NCI-H510A (cell line): ENCODE measurements around the gene SHOC2.

Experiments
- DNase-seq: peaks from one replicate; lab custom pipeline; 2025; lab: John Stamatoyannopoulos, UW

The SHOC2 gene

GRCh38 chr10:110946496-110946895 is 27.1 kb downstream of the SHOC2 start:
- DNase-seq: no peak

DNA sequence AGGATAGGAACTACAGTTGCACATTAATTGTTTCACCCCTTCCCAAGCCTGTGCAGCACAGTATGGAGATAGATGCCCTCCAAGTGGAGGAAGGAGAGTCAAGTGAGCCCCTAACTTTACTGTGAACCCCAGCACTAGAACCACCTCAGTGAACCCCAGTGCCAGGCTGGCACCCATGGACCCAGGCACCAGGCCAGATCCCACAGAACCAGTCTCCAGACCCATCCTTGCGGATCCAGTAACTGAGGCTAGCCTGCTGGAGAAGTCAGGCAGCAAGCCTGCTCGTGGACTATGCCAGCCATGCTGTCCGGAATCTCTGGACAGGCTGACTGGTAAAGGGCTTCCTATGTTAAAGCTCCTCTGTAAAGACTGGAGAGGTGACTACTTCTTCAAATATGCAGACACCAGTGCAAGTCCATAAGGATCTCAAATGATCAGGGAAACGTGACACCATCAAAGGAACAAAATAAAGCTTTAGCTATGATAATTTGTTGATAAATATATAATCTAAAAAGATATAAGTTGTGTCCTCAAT is 27.7 kb downstream of the SHOC2 start:
- no peak for DNase-seq

DNA sequence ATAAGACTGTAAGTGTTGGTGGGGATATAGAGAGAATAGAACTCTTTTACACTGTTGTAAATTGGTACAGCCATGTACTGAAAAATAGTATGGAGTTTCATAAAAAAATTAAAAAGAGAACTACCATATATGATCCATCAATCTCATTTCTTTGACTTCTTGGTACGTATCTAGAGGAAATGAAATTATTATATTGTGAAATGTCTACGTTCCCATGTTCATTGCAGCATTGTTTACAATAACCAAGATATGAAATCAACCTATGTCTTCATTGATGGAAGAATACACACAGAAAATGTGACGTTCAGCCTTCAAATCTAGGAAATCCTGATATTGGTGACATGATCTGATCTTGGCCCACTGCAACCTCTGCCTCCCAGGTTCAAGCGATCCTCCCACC is 32.0 kb downstream of the SHOC2 start:
- no peak for DNase-seq

GRCh38 chr10:110957606-110958005 is 38.2 kb downstream of the SHOC2 start:
- DNase-seq: no peak

DNA sequence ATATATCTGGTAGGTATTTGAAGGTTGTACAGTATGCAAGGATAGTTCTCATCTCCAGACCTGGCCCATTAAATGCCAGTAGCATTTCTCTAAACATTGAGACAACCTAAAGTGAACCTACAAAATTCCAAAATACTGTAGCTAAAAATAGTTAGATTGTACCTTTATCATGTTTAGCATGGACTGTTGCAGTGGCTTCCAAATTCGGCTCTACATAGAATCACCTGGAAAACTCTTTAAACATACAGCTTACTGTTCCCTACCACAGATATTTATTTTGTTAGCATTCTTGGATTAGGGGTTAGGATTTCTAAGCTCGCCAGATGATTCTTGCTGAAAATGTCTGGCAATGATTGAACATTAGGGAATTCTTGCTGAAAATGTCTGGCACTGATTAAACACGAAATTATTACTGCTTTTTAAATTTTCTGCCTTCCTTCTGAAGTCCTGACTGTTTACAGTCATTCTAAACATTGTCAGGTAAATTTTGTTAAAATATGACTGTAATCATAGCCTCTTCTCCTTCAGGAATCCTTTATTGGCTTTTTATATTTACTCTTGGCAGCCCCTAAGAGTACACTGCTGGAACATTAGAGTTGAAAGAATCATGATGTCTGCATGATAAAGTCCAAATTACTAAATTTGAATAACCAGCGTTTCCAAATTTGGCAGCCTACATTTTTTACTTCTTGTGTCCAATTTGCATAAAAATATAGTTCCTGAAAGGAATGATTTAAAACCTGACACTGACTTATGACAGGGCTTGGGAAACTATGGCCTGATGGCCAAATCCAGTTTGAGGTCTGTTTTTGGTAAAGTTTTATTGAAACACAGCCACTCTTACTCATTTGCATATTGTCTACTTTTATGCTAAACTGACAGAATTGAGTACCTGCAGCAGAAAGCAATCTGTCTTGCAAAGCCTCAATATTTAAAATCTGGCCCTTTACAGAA is 40.3 kb downstream of the SHOC2 start:
- no peak for DNase-seq

DNA sequence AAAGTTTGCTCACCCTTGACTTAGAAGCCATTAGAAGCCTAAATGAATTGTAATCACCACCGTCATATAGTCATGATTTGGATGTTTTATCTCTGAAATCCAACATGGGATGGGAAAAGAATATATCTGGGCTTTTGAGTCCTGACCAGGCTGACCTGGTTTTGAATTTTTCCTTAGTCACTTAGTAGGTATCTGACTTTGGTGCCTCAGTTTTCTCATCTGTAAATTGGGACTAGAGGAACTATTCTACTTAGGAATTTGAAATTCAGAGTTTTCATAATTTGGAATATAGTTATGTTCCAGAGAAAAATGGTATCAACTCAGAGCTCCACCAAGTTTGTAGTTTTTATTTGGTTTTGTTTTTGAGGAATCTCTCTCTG is 40.9 kb downstream of the SHOC2 start:
- DNase-seq: no peak

GRCh38 chr10:110962443-110962842 is 43.0 kb downstream of the SHOC2 start:
- DNase-seq: no peak

- no peak for DNase-seq
These were observed 43.8 kb downstream of the SHOC2 start for GRCh38 chr10:110963162-110963561.

- no peak for DNase-seq
These were observed 45.3 kb downstream of the SHOC2 start for GRCh38 chr10:110964681-110965080.

DNA sequence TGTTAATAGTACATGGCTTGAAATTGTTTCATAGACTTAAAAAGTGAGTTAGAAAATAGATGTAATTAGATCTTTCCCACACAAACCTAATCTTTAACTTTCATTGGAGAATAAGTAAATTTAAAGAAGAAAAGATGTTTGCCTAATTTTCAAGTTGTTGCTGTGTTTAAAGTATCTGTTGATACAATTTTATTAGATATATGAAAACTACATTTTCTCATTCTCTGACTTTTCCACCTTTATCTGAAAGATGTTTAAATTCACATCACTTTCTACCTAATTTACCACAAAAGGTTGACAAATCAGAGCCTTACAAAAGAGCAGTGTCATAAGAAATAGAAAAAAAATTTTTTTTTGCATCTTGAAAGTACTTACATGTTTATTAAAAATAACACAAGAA is 45.8 kb downstream of the SHOC2 start:
- no peak for DNase-seq

GRCh38 chr10:110966146-110966545 is 46.7 kb downstream of the SHOC2 start:
- DNase-seq: no peak

DNA sequence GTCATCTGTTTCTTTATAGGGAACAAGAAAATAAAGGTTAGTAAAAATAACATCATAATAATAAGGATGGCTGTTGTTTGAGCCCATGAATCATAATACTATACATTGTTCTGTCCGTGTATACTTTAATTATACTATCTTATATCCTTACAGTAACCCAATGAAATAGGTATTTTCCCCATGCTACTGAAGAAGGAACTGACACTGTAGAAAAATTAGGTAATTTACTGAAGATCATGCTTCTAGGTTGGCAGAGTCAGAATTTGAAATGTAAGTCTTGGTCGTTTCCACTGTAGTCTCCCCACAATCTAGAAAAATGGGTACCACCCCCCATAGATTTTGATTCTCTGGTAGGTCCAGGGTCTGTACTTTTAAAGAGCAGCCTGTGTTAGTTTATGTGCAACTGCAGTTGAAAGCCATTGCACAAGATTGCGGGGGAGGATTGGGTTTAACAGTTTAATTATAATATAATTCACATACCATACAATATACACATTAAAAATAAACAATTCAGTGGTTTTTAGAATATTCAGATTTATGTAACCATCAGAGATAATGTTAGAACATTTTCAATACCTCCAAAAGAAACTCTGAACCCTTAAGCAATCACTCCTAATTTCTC is 47.7 kb downstream of the SHOC2 start:
- DNase-seq: no peak

- no peak for DNase-seq
These were observed 48.2 kb downstream of the SHOC2 start for GRCh38 chr10:110967645-110968044.

GRCh38 chr10:110969183-110969582 is 49.8 kb downstream of the SHOC2 start:
- no peak for DNase-seq

DNA sequence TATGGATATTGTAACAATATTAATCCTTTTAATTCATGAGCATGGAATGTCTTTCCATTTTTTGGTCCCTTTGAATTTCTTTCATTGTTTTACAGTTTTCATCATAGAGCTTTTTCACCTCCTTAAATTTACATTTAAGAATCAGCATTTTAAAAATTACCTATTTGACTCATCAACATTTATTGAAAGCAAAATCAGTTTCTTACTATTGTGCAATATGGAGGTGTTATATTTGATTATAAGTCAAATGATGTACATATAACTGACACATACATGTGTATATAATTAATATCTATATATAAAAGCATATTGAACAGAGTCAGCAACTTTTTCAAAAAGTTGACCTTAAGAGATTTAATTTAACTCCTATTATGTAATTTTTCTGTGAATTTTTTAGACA is 52.2 kb downstream of the SHOC2 start:
- DNase-seq: no peak

DNA sequence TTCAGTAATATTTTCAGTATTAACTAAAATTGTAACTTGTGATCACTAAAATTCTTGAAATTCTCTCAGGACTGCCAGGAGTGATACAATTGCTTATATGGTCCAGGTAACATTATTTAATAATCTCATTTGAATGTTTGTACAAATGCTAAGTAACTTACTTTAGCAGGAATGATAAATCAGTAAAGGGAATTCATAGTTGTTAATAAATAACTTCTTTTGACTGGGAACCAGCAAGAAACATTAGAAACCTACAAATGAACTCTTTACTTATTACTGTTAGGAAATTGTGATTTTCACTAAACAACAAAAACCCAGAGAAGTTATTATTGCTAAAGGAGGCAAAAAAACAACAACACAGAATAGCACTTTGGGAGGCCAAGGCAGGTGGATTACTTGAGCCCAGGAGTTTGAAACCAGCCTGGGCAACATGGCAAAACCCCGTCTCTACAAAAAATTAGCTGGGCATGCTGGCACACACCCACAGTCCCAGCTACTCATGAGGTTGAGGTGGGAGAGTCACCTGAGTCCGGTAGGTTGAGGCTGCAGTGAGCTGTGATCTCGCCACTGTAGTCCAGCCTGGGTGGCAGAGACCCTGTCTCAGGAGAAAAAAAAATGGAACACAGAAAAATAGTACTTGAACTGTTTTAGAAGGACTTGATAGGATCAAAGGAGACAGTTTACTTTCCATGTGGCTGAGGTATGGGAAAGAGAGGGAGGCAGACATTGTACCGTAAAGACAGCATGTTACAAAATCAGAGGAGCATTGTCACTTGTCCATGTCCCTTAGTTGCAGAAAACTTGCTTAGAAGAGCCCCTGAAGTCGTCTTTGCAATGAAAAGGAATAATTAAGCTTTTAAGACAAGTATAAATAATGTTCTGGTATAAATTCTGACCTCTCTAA is 53.1 kb downstream of the SHOC2 start:
- DNase-seq: no peak

- no peak for DNase-seq
These were observed 54.0 kb downstream of the SHOC2 start for GRCh38 chr10:110973400-110973799.

DNA sequence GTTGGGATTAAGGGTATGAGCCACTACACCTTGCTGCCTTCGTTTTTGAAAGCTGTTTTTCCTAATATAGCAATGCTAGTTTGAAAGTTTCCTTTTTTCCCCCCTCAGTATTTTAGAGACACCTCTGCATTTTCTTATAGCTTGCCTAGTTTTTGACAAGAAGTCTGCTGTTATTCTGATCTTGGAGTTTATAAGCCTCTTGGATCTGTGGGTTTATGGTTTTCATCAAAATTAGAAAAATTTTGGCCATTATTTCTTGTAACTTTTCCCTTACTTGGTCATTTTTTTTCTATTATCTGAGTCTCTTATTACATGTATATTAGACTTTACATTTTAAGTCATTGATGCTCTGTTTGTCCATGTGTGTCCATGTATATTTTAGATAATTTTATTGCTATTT is 57.2 kb downstream of the SHOC2 start:
- no peak for DNase-seq

DNA sequence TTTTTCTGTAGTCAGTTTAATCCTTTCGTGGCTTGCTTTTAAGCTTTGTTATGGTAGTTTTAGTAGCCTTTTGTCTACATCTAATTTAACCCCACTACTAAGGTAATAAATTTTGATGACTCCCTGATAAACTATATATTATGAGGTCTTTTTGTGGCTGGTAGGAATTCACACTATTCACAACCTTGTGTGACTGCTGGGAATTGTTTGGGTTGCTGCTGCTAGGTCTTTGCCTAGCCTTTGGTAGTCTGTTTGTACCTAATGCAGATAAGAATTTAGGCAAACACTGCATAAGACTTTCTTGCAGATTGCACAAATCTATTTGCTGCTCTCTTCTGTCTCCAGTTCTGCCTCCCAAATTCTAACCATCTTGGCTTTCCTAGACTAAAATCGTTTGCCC is 58.3 kb downstream of the SHOC2 start:
- no peak for DNase-seq

GRCh38 chr10:110978204-110978603 is 58.8 kb downstream of the SHOC2 start:
- DNase-seq: no peak

DNA sequence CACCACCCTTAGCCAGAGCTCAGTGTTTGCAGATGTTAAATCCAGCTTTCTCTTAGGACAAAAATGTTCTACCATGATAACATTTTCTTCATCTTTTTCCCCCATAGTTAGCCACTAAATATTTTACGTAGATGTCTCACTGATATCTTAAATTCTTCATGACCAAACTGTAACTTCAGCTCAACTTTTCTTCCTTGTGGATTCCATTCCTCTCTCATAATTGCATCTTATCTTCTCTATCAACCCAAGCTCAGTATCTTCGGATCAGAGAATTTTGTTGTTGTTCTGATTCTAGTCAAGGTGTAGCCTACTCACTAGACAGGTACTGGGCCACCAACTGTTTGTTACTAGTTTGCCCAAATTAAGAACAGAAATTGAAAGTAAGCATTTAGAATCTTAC is 60.2 kb downstream of the SHOC2 start:
- no peak for DNase-seq

- no peak for DNase-seq
These were observed 61.4 kb downstream of the SHOC2 start for GRCh38 chr10:110980807-110981206.
